Right cardiac atrium (tissue), 5 donors: ENCODE data around the gene PTBP1. TPM values are rescaled to one million over a fixed set of nuclear protein-coding genes. Genes with fewer than 3 reads are reported as not detected.

Experiments
- ATAC-seq, 2 donors: fragments of 200-7000 bp; cut with Tn5 transposase; one replicate each; pipeline versions ENCODE4 v1.8.0 to v1.9.1; 2020; ENCODE audit warnings: moderate library complexity in 2 of 2, mild to moderate bottlenecking in 1 of 2
- DNase-seq, 3 donors: peaks; one replicate each; pipeline ENCODE4 v3.0.0-alpha.2; 2020
- H3K27ac ChIP-seq: one replicate; pipeline ENCODE4 v1.5.1; 2013; ENCODE audit warnings: mild to moderate bottlenecking, low read length, control low read depth, moderate library complexity
- H3K27me3 ChIP-seq: one replicate; pipeline ENCODE4 v1.6.1; 2013; ENCODE audit not compliant: control insufficient read depth, insufficient read depth
- H3K4me1 ChIP-seq: one replicate; pipeline ENCODE4 v1.6.1; 2013; ENCODE audit warnings: low read length; ENCODE audit not compliant: control insufficient read depth, insufficient read depth
- H3K4me3 ChIP-seq: one replicate; pipeline ENCODE4 v1.5.1; 2013; ENCODE audit warnings: low read length, control low read depth
- H3K9me3 ChIP-seq: one replicate; pipeline ENCODE4 v1.6.1; 2013; ENCODE audit warnings: low read length; ENCODE audit not compliant: control insufficient read depth
- WGBS: extraction: QIAGEN DNeasy Blood & Tissue Kit; methylation state at CpG from one replicate; pipeline ENCODE4 v1.1.7; 2013; 5-methylcytosine and 5-hydroxymethylcytosine counted together
- intact Hi-C, 4 donors: fragments of 100-400 bp; cut with DNase I; formaldehyde crosslinking; loops; one replicate each; pipeline versions ENCODE4 v1.11.0 to v1.14.0; 2022 to 2023
- polyA plus RNA-seq: library from polyadenylated mRNA; stranded (reverse); fragments of 200-250 nt; gene quantifications from one replicate; pipeline ENCODE4 v1.2.3, GENCODE V29; 2013
- total RNA-seq, 4 donors: library from RNA; stranded (reverse); fragmentation: NEBNext Ultra II Directional; extraction: Animal tissue kit (Norgen Biotek cat#: 25700); gene quantifications; one replicate each; pipeline ENCODE4 v1.2.1, GENCODE V29; 2021
- donor health status: healthy with polysubstance abuse.
- donor health status: DM: no; HTN: yes; CAD: no.
- donor health status: DM: no; HTN: no; CAD: no.
- donor health status: DM: no; HTN: yes; CAD: no; lungs with severe emphysema.
- donor health status: DM: yes; HTN: yes; CAD: no.

The PTBP1 gene
- total and polyA plus RNA-seq, 5 donors, result 42.9 to 119 (median 81.3) TPM

GRCh38 chr19:788983-789700 is 8.1 kb upstream of the PTBP1 start:
- intact Hi-C loops, result no loop called here
- WGBS, result 40% methylated on average over 33 of the region's 33 CpGs
- H3K4me1 ChIP-seq, result no peaks in the 10 kb centered on the region
- no peak overlapping the region for H3K4me3 ChIP-seq
- H3K9me3 ChIP-seq, result no peaks in the 10 kb centered on the region
- DNase-seq, result peak in 2 of 3 donors; percentile 59 to 75
- peak; percentile 68 to 83 for ATAC-seq
- peak overlapping the region; percentile 78 for H3K27ac ChIP-seq
- no peaks in the 10 kb centered on the region for H3K27me3 ChIP-seq

GRCh38 chr19:789701-790060 is 7.6 kb upstream of the PTBP1 start:
- Histone ChIP-seq H3K9me3 (no peaks in the 10 kb centered on the region), H3K27me3 (no peaks in the 10 kb centered on the region), H3K27ac (peak overlapping the region; percentile 62), H3K4me3 (no peak overlapping the region), H3K4me1 (no peaks in the 10 kb centered on the region)
- DNase-seq (no peak), ATAC-seq (peak in 1 of 2 donors; percentile 16)
- WGBS, result 74% methylated on average over 9 of the region's 9 CpGs
- intact Hi-C loops, result no loop called here

- 78% methylated on average over 26 of the region's 26 CpGs for WGBS
- Histone ChIP-seq H3K27me3 (no peaks in the 10 kb centered on the region), H3K4me3 (no peak overlapping the region), H3K27ac (peak overlapping the region; percentile 4), H3K9me3 (no peaks in the 10 kb centered on the region), H3K4me1 (peaks cover 2% of the 10 kb centered on the region)
- ATAC-seq (no peak), DNase-seq (no peak)
- intact Hi-C loops, result no loop called here
Measured at GRCh38 chr19:791007-791566, 6.2 kb upstream of the PTBP1 start.

GRCh38 chr19:791567-792305 is 5.5 kb upstream of the PTBP1 start:
- Histone ChIP-seq H3K4me1 (peaks cover 3% of the 10 kb centered on the region), H3K27ac (peak overlapping the region; percentile 4), H3K27me3 (no peaks in the 10 kb centered on the region), H3K4me3 (no peak overlapping the region), H3K9me3 (no peaks in the 10 kb centered on the region)
- DNase-seq (peak in 2 of 3 donors; percentile 54 to 80), ATAC-seq (peak in 1 of 2 donors; percentile 56)
- intact Hi-C loops, result no loop called here
- WGBS, result 47% methylated on average over 8 of the region's 8 CpGs

GRCh38 chr19:792306-792885 is 4.9 kb upstream of the PTBP1 start:
- Histone ChIP-seq H3K4me3 (no peak overlapping the region), H3K9me3 (no peaks in the 10 kb centered on the region), H3K27me3 (no peaks in the 10 kb centered on the region), H3K4me1 (peaks cover 3% of the 10 kb centered on the region), H3K27ac (peak overlapping the region; percentile 2)
- no peak for ATAC-seq
- DNase-seq, result no peak
- WGBS, result 63% methylated on average over 16 of the region's 16 CpGs
- intact Hi-C loops, result no loop called here

GRCh38 chr19:793806-794205 is 3.4 kb upstream of the PTBP1 start:
- Histone ChIP-seq H3K4me3 (no peak overlapping the region), H3K9me3 (no peaks in the 10 kb centered on the region), H3K4me1 (peaks cover 3% of the 10 kb centered on the region), H3K27me3 (no peaks in the 10 kb centered on the region), H3K27ac (no peak overlapping the region)
- peak in 1 of 3 donors; percentile 61 for DNase-seq
- intact Hi-C loops, result no loop called here
- ATAC-seq, result no peak
- 94% methylated on average over 12 of the region's 12 CpGs for WGBS

- 71% methylated on average over 28 of the region's 28 CpGs for WGBS
- peak; percentile 71 to 90 (median 88) for DNase-seq
- Histone ChIP-seq H3K9me3 (no peaks in the 10 kb centered on the region), H3K27ac (no peak overlapping the region), H3K4me1 (peaks cover 7% of the 10 kb centered on the region), H3K4me3 (no peak overlapping the region), H3K27me3 (no peaks in the 10 kb centered on the region)
- no peak for ATAC-seq
- intact Hi-C loops, result no loop called here
Measured at GRCh38 chr19:795073-795611, 2.1 kb upstream of the PTBP1 start.

- peak overlapping the region; percentile 61 for H3K4me3 ChIP-seq
- ATAC-seq (no peak), DNase-seq (peak; percentile 40 to 73 (median 70))
- H3K4me1 ChIP-seq, result peaks cover 11% of the 10 kb centered on the region
- no peak overlapping the region for H3K27ac ChIP-seq
- intact Hi-C loops, result no loop called here
- no peaks in the 10 kb centered on the region for H3K9me3 ChIP-seq
- H3K27me3 ChIP-seq, result no peaks in the 10 kb centered on the region
- 79% methylated on average over 39 of the region's 39 CpGs for WGBS
Measured at GRCh38 chr19:795691-796581, 1.3 kb upstream of the PTBP1 start.

GRCh38 chr19:797528-798414 is 519 bp downstream of the PTBP1 start:
- Histone ChIP-seq H3K27me3 (no peaks in the 10 kb centered on the region), H3K4me3 (peak overlapping the region; percentile 99), H3K9me3 (no peaks in the 10 kb centered on the region), H3K27ac (peak overlapping the region; percentile 82), H3K4me1 (peaks cover 19% of the 10 kb centered on the region)
- under 1% methylated on average over 125 of the region's 129 CpGs for WGBS
- DNase-seq (peak; percentile 92 to 97 (median 96)), ATAC-seq (peak; percentile 16 to 27)
- intact Hi-C loops, result no loop called here
